ENCODE data around the gene ASIC5. TPM values are rescaled to one million over a fixed set of nuclear protein-coding genes. Genes with fewer than 3 reads are reported as not detected.

Gene ASIC5
- total RNA-seq, 1 experiment from 2014 or later, result not detected

DNA sequence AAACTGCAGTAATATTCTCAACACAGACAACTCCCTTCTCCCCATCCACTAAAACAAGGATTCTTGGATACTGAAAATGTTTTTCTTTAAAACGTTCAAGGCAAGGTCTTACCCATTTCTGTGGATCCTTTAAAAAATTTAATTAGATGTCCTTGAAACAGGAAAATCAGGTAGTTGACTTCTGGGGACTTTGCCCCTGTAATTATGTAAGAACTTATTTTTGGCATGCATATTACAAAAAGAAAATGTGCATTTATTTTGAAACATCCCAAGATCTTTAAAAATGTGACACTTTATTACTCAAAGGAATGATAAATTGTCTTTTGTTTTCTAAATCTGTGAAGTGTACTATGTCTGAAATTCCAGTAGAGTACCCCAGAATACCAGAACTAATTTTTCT lies 81.4 kb downstream of the ASIC5 start:
- H3K9ac ChIP-seq (ENCODE audit: extremely low read depth, insufficient read length, low read length), result no peak overlapping the region
- no peaks in the 10 kb centered on the region for H3K23me2 ChIP-seq (ENCODE audit: insufficient read length, low read depth, low read length, poor library complexity, severe bottlenecking)
- Mint-ChIP-seq H3K36me3 (ENCODE audit: insufficient read depth in 1 of 3, low read depth in 3 of 3) (no peaks in the 10 kb centered on the region), H3K27me3 (ENCODE audit: low read depth) (no peaks in the 10 kb centered on the region; the same call in 1 of the 2 replicates), H3K9me3 (no peaks in the 10 kb centered on the region), H3K27ac (no peak overlapping the region), H3K4me3 (no peak overlapping the region), H3K4me1 (peaks cover 0 to 3% of the 10 kb centered on the region in 2 experiments; a peak in 2 of 4 replicates)
- no peak overlapping the region for H2BK12ac ChIP-seq (ENCODE audit: insufficient read length, low read depth, low read length)
- H4K8ac ChIP-seq (replicated peaks; ENCODE audit: insufficient read length, low read depth, low read length), result no peak overlapping the region
- H3K23ac ChIP-seq (ENCODE audit: insufficient read length, low read depth, low read length), result no peak overlapping the region
- H3K79me2 ChIP-seq (ENCODE audit: insufficient read depth, low read length), result no peaks in the 10 kb centered on the region; the same call in 1 of the 2 replicates
- H4K91ac ChIP-seq (ENCODE audit: insufficient read length, low read depth, low read length), result no peak overlapping the region
- H2AFZ ChIP-seq (ENCODE audit: low read length), result no peak overlapping the region
- no CpG with 5 or more reads among the region's 1 CpG for WGBS (ENCODE audit: extremely low coverage, insufficient read length, low lambda C conversion rate)
- no peak for TF ChIP-seq CTCF (conservative IDR thresholded peaks at IDR 0.05)
- DNase-seq, result no peak
- no peak overlapping the region for H2AK5ac ChIP-seq (ENCODE audit: insufficient read length, low read length)
- H2BK20ac ChIP-seq (ENCODE audit: low read depth, low read length, poor library complexity, severe bottlenecking), result no peak overlapping the region
- no peaks in the 10 kb centered on the region for H3K27me3 ChIP-seq (ENCODE audit: insufficient read depth, low read length)
- no peak overlapping the region for H3K4ac ChIP-seq (ENCODE audit: low read depth, low read length)
- no peak overlapping the region for H4K5ac ChIP-seq (ENCODE audit: insufficient read length, low read depth, low read length)
- no peak overlapping the region for H3K56ac ChIP-seq (ENCODE audit: insufficient read length, low read depth, low read length)
- H3K14ac ChIP-seq (ENCODE audit: insufficient read depth, low read length), result no peak overlapping the region
- H3K9me3 ChIP-seq (ENCODE audit: control insufficient read depth, low read depth, low read length), result no peaks in the 10 kb centered on the region
- no peak overlapping the region for H3K27ac ChIP-seq (ENCODE audit: insufficient read length, low read depth, low read length)
- no peaks in the 10 kb centered on the region for H3K79me1 ChIP-seq (ENCODE audit: insufficient read depth, low read depth, low read length, poor library complexity, severe bottlenecking)
- H2BK15ac ChIP-seq (ENCODE audit: low read depth, low read length), result no peak overlapping the region
- H2BK120ac ChIP-seq (ENCODE audit: low read depth, low read length, poor library complexity, severe bottlenecking), result no peak overlapping the region
- no peak overlapping the region for H3K18ac ChIP-seq (ENCODE audit: insufficient read length, low read depth, low read length)
- H3K4me1 ChIP-seq (ENCODE audit: insufficient read depth, low read length), result no peaks in the 10 kb centered on the region
- no peaks in the 10 kb centered on the region for H4K20me1 ChIP-seq (ENCODE audit: control insufficient read depth, insufficient read depth, insufficient read length)
- no peak overlapping the region for H2BK5ac ChIP-seq (ENCODE audit: insufficient read length, low read length)
- no peak overlapping the region for H3T11ph ChIP-seq (ENCODE audit: low read length)
- H3K4me2 ChIP-seq (ENCODE audit: insufficient read depth, insufficient read length, low read length), result no peak overlapping the region
